Keratinocyte (primary cell): ENCODE measurements around the gene ULK4. TPM values are rescaled to one million over a fixed set of nuclear protein-coding genes. Genes with fewer than 3 reads are reported as not detected.

Experiments
- DNase-seq: peaks from one replicate; pipeline ENCODE4 v3.0.0-alpha.2; 2011; ENCODE audit warnings: low read depth, missing footprints, low spot score
- FAIRE-seq: peaks from 2 replicates; lab custom pipeline; 2011; peaks lifted over from hg19 to GRCh38; lab: Jason Lieb, UNC
- H2AFZ ChIP-seq: 2 replicates; pipeline ENCODE4 v1.6.0; 2012; ENCODE audit warnings: low read length, control low read depth, inconsistent platforms; ENCODE audit not compliant: control insufficient read depth
- H3K27ac ChIP-seq: 2 replicates; pipeline ENCODE4 v1.5.1; 2011; ENCODE audit warnings: low read length; ENCODE audit not compliant: control insufficient read depth, insufficient read depth
- H3K27me3 ChIP-seq: 3 replicates; pipeline ENCODE4 v1.6.0; 2011; ENCODE audit warnings: low read length; ENCODE audit not compliant: control insufficient read depth, insufficient read depth; ENCODE audit errors: extremely low read depth
- H3K36me3 ChIP-seq, 2 experiments: 2 replicates in 1 of 2; 3 replicates in 1 of 2; pipeline ENCODE4 v1.5.1; 2011; ENCODE audit warnings: low read length in 2 of 2, mild to moderate bottlenecking in 1 of 2; ENCODE audit not compliant: control insufficient read depth in 2 of 2, insufficient read depth in 2 of 2; ENCODE audit errors: extremely low read depth in 1 of 2
- H3K4me1 ChIP-seq: 3 replicates; pipeline ENCODE4 v1.5.1; 2011; ENCODE audit warnings: low read length; ENCODE audit not compliant: control insufficient read depth, insufficient read depth; ENCODE audit errors: extremely low read depth
- H3K4me2 ChIP-seq: 3 replicates; pipeline ENCODE4 v1.6.0; 2011; ENCODE audit warnings: low read depth, low read length; ENCODE audit not compliant: control insufficient read depth, insufficient read depth; ENCODE audit errors: extremely low read depth
- H3K4me3 ChIP-seq, 3 experiments: fragments of 200-600 bp in 1 of 3; sonication (generic) in 1 of 3; 2 replicates in 2 of 3; 3 replicates in 1 of 3; pipeline ENCODE4 v1.5.1; 2011 to 2016; ENCODE audit warnings: low read length in 3 of 3, mild to moderate bottlenecking in 3 of 3, control low read depth in 2 of 3, inconsistent platforms in 1 of 3, low read depth in 1 of 3, mixed read lengths in 1 of 3, mixed run types in 1 of 3, moderate library complexity in 1 of 3; ENCODE audit not compliant: control insufficient read depth in 2 of 3, insufficient read depth in 2 of 3; ENCODE audit errors: extremely low read depth in 1 of 3
- H3K79me2 ChIP-seq: 2 replicates; pipeline ENCODE4 v1.6.0; 2012; ENCODE audit warnings: low read length; ENCODE audit not compliant: control insufficient read depth, insufficient read depth
- H3K9ac ChIP-seq: 3 replicates; pipeline ENCODE4 v1.6.0; 2011; ENCODE audit warnings: low read length; ENCODE audit not compliant: control insufficient read depth, insufficient read depth; ENCODE audit errors: extremely low read depth
- H3K9me1 ChIP-seq: 3 replicates; pipeline ENCODE4 v1.6.0; 2011; ENCODE audit warnings: low read length; ENCODE audit not compliant: control insufficient read depth, insufficient read depth; ENCODE audit errors: extremely low read depth
- H3K9me3 ChIP-seq: 2 replicates; pipeline ENCODE4 v1.5.1; 2012; ENCODE audit warnings: low read depth, low read length; ENCODE audit not compliant: control insufficient read depth
- H4K20me1 ChIP-seq: 3 replicates; pipeline ENCODE4 v1.6.0; 2011; ENCODE audit warnings: low read length; ENCODE audit not compliant: control insufficient read depth, insufficient read depth; ENCODE audit errors: extremely low read depth
- CTCF ChIP-seq, 3 experiments: IDR thresholded peaks in 1 of 3; conservative IDR thresholded peaks in 1 of 3; optimal IDR thresholded peaks in 1 of 3; 2 replicates in 2 of 3; 3 replicates in 1 of 3; pipeline versions ENCODE3 to v1.5.1; 2011; ENCODE audit warnings: low read length in 3 of 3, mild to moderate bottlenecking in 3 of 3, moderate library complexity in 2 of 3, control low read depth in 1 of 3, inconsistent platforms in 1 of 3; ENCODE audit not compliant: insufficient read depth in 2 of 3; ENCODE audit errors: extremely low read depth in 1 of 3
- EZH2 ChIP-seq: IDR thresholded peaks from one replicate; pipeline ENCODE4 v1.6.1; 2012; ENCODE audit warnings: inconsistent platforms, mild to moderate bottlenecking, low read length, moderate library complexity
- dilution Hi-C: fragments of 300-500 bp; cut with MboI; formaldehyde crosslinking; loops from one replicate; pipeline ENCODE4 v1.7.0; 2020; ENCODE audit warnings: low sequenced_read_pairs; ENCODE audit not compliant: extremely low pct_ligation_motif_present
- polyA plus RNA-seq, 5 experiments: library from polyadenylated mRNA; depleted of rRNA in 3 of 5; stranded (reverse) in 3 of 5; stranded (forward) in 1 of 5; unstranded in 1 of 5; fragments of >200 nt; gene quantifications; 1 replicate in 1 of 5; 2 replicates in 3 of 5; 3 replicates in 1 of 5; pipeline versions ENCODE4 v1.2.1 to v1.2.3, GENCODE V29; 2011 to 2012; ENCODE audit warnings: missing spikeins in 2 of 5, low read depth in 1 of 5, low replicate concordance in 1 of 5

Gene ULK4
- polyA plus RNA-seq, 1 donor (not counting 4 experiments of a cell fraction or from before 2014, with no cell fraction given): 6.1 TPM

GRCh38 chr3:41204369-41204768, 757.5 kb downstream of the ULK4 start:
- H3K36me3 ChIP-seq: peaks cover under 1 to 4% of the 10 kb centered on the region in 2 experiments
- no peak overlapping the region for H3K4me2 ChIP-seq
- peaks cover 98% of the 10 kb centered on the region for H3K79me2 ChIP-seq
- no peak for DNase-seq
- H3K27me3 ChIP-seq: no peaks in the 10 kb centered on the region
- TF ChIP-seq CTCF (optimal IDR thresholded peaks at IDR 0.05 in 1 of 3, IDR thresholded peaks at IDR 0.05 in 1 of 3, conservative IDR thresholded peaks at IDR 0.05 in 1 of 3; ENCODE audit: extremely low read depth in 1 of 3, insufficient read depth in 2 of 3, low read length in 3 of 3) (no peak), EZH2 (no peak)
- no peak overlapping the region for H2AFZ ChIP-seq
- H3K4me1 ChIP-seq: peaks cover 21% of the 10 kb centered on the region
- H4K20me1 ChIP-seq: peaks cover 71% of the 10 kb centered on the region
- no peaks in the 10 kb centered on the region for H3K9me3 ChIP-seq
- H3K4me3 ChIP-seq: no peak overlapping the region
- no peak for FAIRE-seq
- no peak overlapping the region for H3K9ac ChIP-seq
- dilution Hi-C loops: no loop called here
- no peak overlapping the region for H3K27ac ChIP-seq
- no peaks in the 10 kb centered on the region for H3K9me1 ChIP-seq

DNA sequence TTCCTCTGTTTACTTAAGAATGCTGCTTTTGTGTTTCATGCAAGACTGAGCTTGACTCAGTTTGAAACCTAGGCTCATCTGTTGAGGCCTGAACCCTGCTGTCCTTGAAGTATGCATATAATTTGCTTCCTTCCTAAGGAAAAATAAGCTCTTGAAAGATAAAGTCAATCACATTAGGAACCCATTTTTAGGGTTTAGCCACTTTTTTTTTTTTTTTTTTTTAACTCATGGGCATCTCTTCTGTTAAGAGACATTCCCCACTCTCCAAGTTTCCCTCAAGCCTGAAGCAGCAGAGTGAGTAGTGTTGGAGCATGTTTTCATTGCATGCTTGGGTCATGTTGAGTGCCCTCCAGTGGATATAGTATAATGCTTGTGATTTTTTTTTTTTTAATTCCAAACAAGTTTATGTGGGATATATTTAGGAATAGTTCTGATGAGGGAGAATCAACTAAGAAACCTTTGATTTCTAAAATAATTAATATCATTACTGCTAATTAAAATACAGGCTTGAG, 759.0 kb downstream of the ULK4 start:
- H3K4me3 ChIP-seq: peak overlapping the region; percentile 81 to 98 (median 98)
- peaks cover 0 to 4% of the 10 kb centered on the region in 2 experiments for H3K36me3 ChIP-seq
- H3K27me3 ChIP-seq: no peaks in the 10 kb centered on the region
- no peak overlapping the region for H2AFZ ChIP-seq
- TF ChIP-seq CTCF (optimal IDR thresholded peaks at IDR 0.05 in 1 of 3, IDR thresholded peaks at IDR 0.05 in 1 of 3, conservative IDR thresholded peaks at IDR 0.05 in 1 of 3; ENCODE audit: extremely low read depth in 1 of 3, insufficient read depth in 2 of 3, low read length in 3 of 3): peak; percentile 33 to 49 (median 48)
- no peak for TF ChIP-seq EZH2
- peaks cover 56% of the 10 kb centered on the region for H4K20me1 ChIP-seq
- H3K4me2 ChIP-seq: peak overlapping the region; percentile 79
- FAIRE-seq (peak; percentile 84), DNase-seq (no peak)
- H3K9me1 ChIP-seq: no peaks in the 10 kb centered on the region
- H3K9me3 ChIP-seq: no peaks in the 10 kb centered on the region
- peak overlapping the region; percentile 22 for H3K27ac ChIP-seq
- dilution Hi-C loops: no loop called here
- no peak overlapping the region for H3K9ac ChIP-seq
- peaks cover 84% of the 10 kb centered on the region for H3K79me2 ChIP-seq
- peaks cover 23% of the 10 kb centered on the region for H3K4me1 ChIP-seq
